Tibial nerve (tissue), 4 donors: Measurements from ENCODE around the gene RGSL1. TPM values are rescaled to one million over a fixed set of nuclear protein-coding genes. Genes with fewer than 3 reads are reported as not detected.

Experiments used
- DNase-seq, 2 donors: peaks; one replicate each; pipeline ENCODE4 v3.0.0-alpha.2; 2019; ENCODE audit warnings: low spot score in 2 of 2
- H3K27ac ChIP-seq, 4 donors: fragments of 200-600 bp; sonication (generic) in 3 of 4; one replicate each; pipeline ENCODE4 v1.5.1; 2017 to 2019; ENCODE audit warnings: mild to moderate bottlenecking in 1 of 4
- H3K27me3 ChIP-seq, 2 donors: fragments of 200-600 bp; sonication (generic) in 1 of 2; one replicate each; pipeline versions ENCODE4 v1.5.1 to v1.6.0; 2017 to 2019
- H3K36me3 ChIP-seq, 3 donors: fragments of 200-600 bp; sonication (generic); one replicate each; pipeline ENCODE4 v1.5.1; 2018 to 2019
- H3K4me1 ChIP-seq, 4 donors: fragments of 200-600 bp; sonication (generic) in 3 of 4; one replicate each; pipeline ENCODE4 v1.5.1; 2017 to 2019
- H3K4me3 ChIP-seq, 4 donors: fragments of 200-600 bp; sonication (generic) in 3 of 4; one replicate each; pipeline ENCODE4 v1.5.1; 2017 to 2019; ENCODE audit warnings: mild to moderate bottlenecking in 1 of 4, moderate library complexity in 1 of 4
- H3K9me3 ChIP-seq, 4 donors: fragments of 200-600 bp; sonication (generic) in 3 of 4; one replicate each; pipeline ENCODE4 v1.5.1; 2017 to 2019
- EP300 ChIP-seq, 2 donors: sonication (generic); formaldehyde crosslinking; IDR thresholded peaks; one replicate each; pipeline ENCODE4 v1.6.1; 2017; ENCODE audit warnings: antibody characterized with exemption in 2 of 2, mild to moderate bottlenecking in 1 of 2
- POLR2A ChIP-seq, 2 donors: fragments of 450-650 bp; IDR thresholded peaks; one replicate each; pipeline ENCODE4 v1.6.1; 2017; ENCODE audit warnings: antibody characterized with exemption in 2 of 2, mild to moderate bottlenecking in 2 of 2, moderate library complexity in 2 of 2
- WGBS, 2 donors: methylation state at CpG; one replicate each; pipeline ENCODE4 v1.1.5; 2018; 5-methylcytosine and 5-hydroxymethylcytosine counted together
- total RNA-seq, 4 donors: library from RNA; depleted of rRNA; stranded (reverse); fragments of >200 nt; gene quantifications; one replicate each; pipeline ENCODE4 v1.1.0, GENCODE V29; 2016
- TF ChIP-seq, protein P1 (sequence below), 5 experiments: fragments of 200-600 bp in 3 of 5; fragments of 450-650 bp in 2 of 5; sonication (generic) in 3 of 5; IDR thresholded peaks; one replicate each; pipeline ENCODE4 v1.5.1; 2016 to 2019; ENCODE audit warnings: antibody characterized with exemption in 5 of 5, mild to moderate bottlenecking in 3 of 5, moderate library complexity in 2 of 5

RGSL1 gene
- total RNA-seq, 4 donors from 2014 or later, result not detected

- H3K36me3 ChIP-seq, result peaks cover 0 to 22% (median 0%) of the 10 kb centered on the region in 3 donors
- H3K27ac ChIP-seq, result no peak overlapping the region
- no peaks in the 10 kb centered on the region for H3K27me3 ChIP-seq
- no peaks in the 10 kb centered on the region for H3K9me3 ChIP-seq
- H3K4me3 ChIP-seq, result no peak overlapping the region
- H3K4me1 ChIP-seq, result peaks cover 0 to 19% (median 9%) of the 10 kb centered on the region in 4 donors
- TF ChIP-seq POLR2A (IDR thresholded peaks at IDR 0.05) (no peak), EP300 (IDR thresholded peaks at IDR 0.05) (no peak)
- TF ChIP-seq, protein P1, sequence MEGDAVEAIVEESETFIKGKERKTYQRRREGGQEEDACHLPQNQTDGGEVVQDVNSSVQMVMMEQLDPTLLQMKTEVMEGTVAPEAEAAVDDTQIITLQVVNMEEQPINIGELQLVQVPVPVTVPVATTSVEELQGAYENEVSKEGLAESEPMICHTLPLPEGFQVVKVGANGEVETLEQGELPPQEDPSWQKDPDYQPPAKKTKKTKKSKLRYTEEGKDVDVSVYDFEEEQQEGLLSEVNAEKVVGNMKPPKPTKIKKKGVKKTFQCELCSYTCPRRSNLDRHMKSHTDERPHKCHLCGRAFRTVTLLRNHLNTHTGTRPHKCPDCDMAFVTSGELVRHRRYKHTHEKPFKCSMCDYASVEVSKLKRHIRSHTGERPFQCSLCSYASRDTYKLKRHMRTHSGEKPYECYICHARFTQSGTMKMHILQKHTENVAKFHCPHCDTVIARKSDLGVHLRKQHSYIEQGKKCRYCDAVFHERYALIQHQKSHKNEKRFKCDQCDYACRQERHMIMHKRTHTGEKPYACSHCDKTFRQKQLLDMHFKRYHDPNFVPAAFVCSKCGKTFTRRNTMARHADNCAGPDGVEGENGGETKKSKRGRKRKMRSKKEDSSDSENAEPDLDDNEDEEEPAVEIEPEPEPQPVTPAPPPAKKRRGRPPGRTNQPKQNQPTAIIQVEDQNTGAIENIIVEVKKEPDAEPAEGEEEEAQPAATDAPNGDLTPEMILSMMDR (IDR thresholded peaks at IDR 0.05), result no peak
- DNase-seq, result no peak
- WGBS, 2 donors, result 91 to 95% methylated on average over 6 of the region's 6 CpGs
Measured at GRCh38 chr1:182596934-182597333, 147.0 kb downstream of the RGSL1 start.

GRCh38 chr1:182598296-182598695 lies 148.3 kb downstream of the RGSL1 start:
- H3K4me3 ChIP-seq, result no peak overlapping the region
- no peaks in the 10 kb centered on the region for H3K27me3 ChIP-seq
- H3K4me1 ChIP-seq, result peaks cover 0 to 33% (median 13%) of the 10 kb centered on the region in 4 donors
- WGBS, 2 donors, result 73% methylated on average over 5 of the region's 5 CpGs
- no peak for DNase-seq
- no peak overlapping the region for H3K27ac ChIP-seq
- H3K9me3 ChIP-seq, result no peaks in the 10 kb centered on the region
- TF ChIP-seq POLR2A (IDR thresholded peaks at IDR 0.05) (no peak), EP300 (IDR thresholded peaks at IDR 0.05) (no peak)
- TF ChIP-seq, protein P1 (IDR thresholded peaks at IDR 0.05), result no peak
- H3K36me3 ChIP-seq, result peaks cover 0 to 22% (median 0%) of the 10 kb centered on the region in 3 donors

- no peak for DNase-seq
- WGBS, 2 donors, result 67 to 79% methylated on average over 5 to 6 of the region's 6 CpGs
- H3K27me3 ChIP-seq, result no peaks in the 10 kb centered on the region
Measured at GRCh38 chr1:182599339-182599738, 149.4 kb downstream of the RGSL1 start.

GRCh38 chr1:182600036-182600713 lies 150.2 kb downstream of the RGSL1 start:
- no peak for DNase-seq
- Histone ChIP-seq H3K4me1 (peaks cover 0 to 48% (median 20%) of the 10 kb centered on the region in 4 donors), H3K27me3 (no peaks in the 10 kb centered on the region), H3K4me3 (no peak overlapping the region), H3K36me3 (peaks cover 0 to 22% (median 0%) of the 10 kb centered on the region in 3 donors), H3K27ac (no peak overlapping the region), H3K9me3 (no peaks in the 10 kb centered on the region)
- 84 to 85% methylated on average over 17 of the region's 17 CpGs for WGBS, 2 donors
- TF ChIP-seq EP300 (IDR thresholded peaks at IDR 0.05) (no peak), POLR2A (IDR thresholded peaks at IDR 0.05) (no peak)
- TF ChIP-seq, protein P1 (IDR thresholded peaks at IDR 0.05), result no peak

More at GRCh38 chr1:182599339-182599738, 149.4 kb downstream of the RGSL1 start:
- Histone ChIP-seq H3K4me3 (no peak overlapping the region), H3K27ac (no peak overlapping the region), H3K9me3 (no peaks in the 10 kb centered on the region), H3K4me1 (peaks cover 0 to 43% (median 20%) of the 10 kb centered on the region in 4 donors), H3K36me3 (peaks cover 0 to 22% (median 0%) of the 10 kb centered on the region in 3 donors)
- TF ChIP-seq, protein P1 (IDR thresholded peaks at IDR 0.05), result no peak
- TF ChIP-seq POLR2A (IDR thresholded peaks at IDR 0.05) (no peak), EP300 (IDR thresholded peaks at IDR 0.05) (no peak)

GRCh38 chr1:182600745-182601415 lies 150.9 kb downstream of the RGSL1 start:
- H3K27me3 ChIP-seq, result no peaks in the 10 kb centered on the region
- H3K4me1 ChIP-seq, result peaks cover 0 to 43% (median 20%) of the 10 kb centered on the region in 4 donors
- no peak for DNase-seq
- H3K27ac ChIP-seq, result no peak overlapping the region
- 62 to 67% methylated on average over 5 of the region's 5 CpGs for WGBS, 2 donors
- peaks cover 0 to 22% (median 0%) of the 10 kb centered on the region in 3 donors for H3K36me3 ChIP-seq
- H3K4me3 ChIP-seq, result no peak overlapping the region
- TF ChIP-seq POLR2A (IDR thresholded peaks at IDR 0.05), result no peak
- TF ChIP-seq EP300 (IDR thresholded peaks at IDR 0.05), result no peak
- no peaks in the 10 kb centered on the region for H3K9me3 ChIP-seq
